Loucy (cell line): ENCODE data around the gene GPR37.

Source experiments
- H2AFZ ChIP-seq: fragments of 200-600 bp; sonication (generic); 2 replicates; pipeline ENCODE4 v1.6.0; 2016; ENCODE audit warnings: antibody characterized with exemption, mild to moderate bottlenecking, low read length, moderate library complexity
- H3F3A ChIP-seq: fragments of 200-600 bp; 2 replicates; pipeline ENCODE4 v1.6.0; 2016; ENCODE audit warnings: antibody characterized with exemption, low read depth, mild to moderate bottlenecking
- H3K27me3 ChIP-seq: fragments of 200-600 bp; sonication (generic); 2 replicates; pipeline ENCODE4 v1.6.1; 2014; ENCODE audit warnings: low read length, mild to moderate bottlenecking; ENCODE audit not compliant: insufficient read depth, poor library complexity, severe bottlenecking
- H3K36me3 ChIP-seq: fragments of 200-600 bp; sonication (generic); 2 replicates; pipeline ENCODE4 v1.6.1; 2016; ENCODE audit warnings: low read length; ENCODE audit not compliant: insufficient read depth
- H3K4me1 ChIP-seq: fragments of 200-600 bp; sonication (generic); 2 replicates; pipeline ENCODE4 v1.5.1; 2014; ENCODE audit warnings: low read length, mild to moderate bottlenecking; ENCODE audit not compliant: insufficient read depth, poor library complexity, severe bottlenecking
- H3K4me2 ChIP-seq: fragments of 200-600 bp; sonication (generic); 2 replicates; pipeline ENCODE4 v1.6.0; 2014; ENCODE audit warnings: antibody characterized with exemption, low read length, low read depth, mild to moderate bottlenecking; ENCODE audit not compliant: poor library complexity, severe bottlenecking
- H3K4me3 ChIP-seq: fragments of 200-600 bp; sonication (generic); 2 replicates; pipeline ENCODE4 v1.5.1; 2014; ENCODE audit warnings: low read length, mild to moderate bottlenecking, mixed read lengths; ENCODE audit not compliant: poor library complexity, severe bottlenecking
- H3K79me2 ChIP-seq: fragments of 200-600 bp; sonication (generic); 2 replicates; pipeline ENCODE4 v1.6.1; 2014; ENCODE audit warnings: low read length; ENCODE audit not compliant: insufficient read depth
- H3K9ac ChIP-seq: fragments of 200-600 bp; sonication (generic); 2 replicates; pipeline ENCODE4 v1.6.0; 2014; ENCODE audit warnings: mild to moderate bottlenecking, low read depth, low read length, moderate library complexity; ENCODE audit not compliant: poor library complexity, severe bottlenecking
- H3K9me2 ChIP-seq: fragments of 200-600 bp; sonication (generic); replicated peaks from 2 replicates; pipeline ENCODE4 v1.6.1; 2016; ENCODE audit warnings: low read depth, low read length, mixed read lengths
- H3K9me3 ChIP-seq: fragments of 200-600 bp; sonication (generic); 2 replicates; pipeline ENCODE4 v1.6.1; 2014; ENCODE audit warnings: mild to moderate bottlenecking, antibody characterized with exemption, low read length, low read depth; ENCODE audit not compliant: insufficient read depth
- H4K20me1 ChIP-seq: fragments of 200-600 bp; sonication (generic); 2 replicates; pipeline ENCODE4 v1.6.0; 2014; ENCODE audit warnings: antibody characterized with exemption, low read length, mild to moderate bottlenecking; ENCODE audit not compliant: insufficient read depth, poor library complexity, severe bottlenecking
- CTCF ChIP-seq: fragments of 200-600 bp; sonication (generic); conservative IDR thresholded peaks from 2 replicates; pipeline ENCODE4 v1.5.1; 2014; ENCODE audit warnings: mild to moderate bottlenecking, antibody characterized with exemption, low read length
- EZH2phosphoT487 ChIP-seq: fragments of 200-600 bp; IDR thresholded peaks from 2 replicates; pipeline ENCODE4 v1.6.1; 2018; ENCODE audit warnings: antibody characterized with exemption, mild to moderate bottlenecking, moderate library complexity, borderline replicate concordance

The GPR37 gene

GRCh38 chr7:124738639-124739038 lies 27.0 kb downstream of the GPR37 start:
- no peaks in the 10 kb centered on the region for H3K27me3 ChIP-seq
- no peak overlapping the region for H3K4me2 ChIP-seq
- H3K36me3 ChIP-seq = no peaks in the 10 kb centered on the region
- H3K9me3 ChIP-seq = no peaks in the 10 kb centered on the region
- H3K9me2 ChIP-seq = no peaks in the 10 kb centered on the region
- H3K4me3 ChIP-seq = no peak overlapping the region
- H3K79me2 ChIP-seq = no peaks in the 10 kb centered on the region
- TF ChIP-seq EZH2phosphoT487 (no peak), CTCF (no peak)
- no peaks in the 10 kb centered on the region for H3F3A ChIP-seq
- H3K9ac ChIP-seq = no peak overlapping the region
- H2AFZ ChIP-seq = no peak overlapping the region
- no peaks in the 10 kb centered on the region for H4K20me1 ChIP-seq
- H3K4me1 ChIP-seq = no peaks in the 10 kb centered on the region

GRCh38 chr7:124737760-124738300 lies 27.8 kb downstream of the GPR37 start:
- no peaks in the 10 kb centered on the region for H3K9me3 ChIP-seq
- H3K4me2 ChIP-seq = no peak overlapping the region

GRCh38 chr7:124728610-124729009 lies 37.0 kb downstream of the GPR37 start:
- H3F3A ChIP-seq = no peaks in the 10 kb centered on the region
- H3K27me3 ChIP-seq = no peaks in the 10 kb centered on the region
- H3K4me3 ChIP-seq = no peak overlapping the region
- H3K9me3 ChIP-seq = no peaks in the 10 kb centered on the region
- no peak for TF ChIP-seq EZH2phosphoT487
- TF ChIP-seq CTCF = no peak
- no peaks in the 10 kb centered on the region for H3K36me3 ChIP-seq
- H3K79me2 ChIP-seq = no peaks in the 10 kb centered on the region
- H4K20me1 ChIP-seq = no peaks in the 10 kb centered on the region
- H3K9ac ChIP-seq = no peak overlapping the region
- H3K4me2 ChIP-seq = no peak overlapping the region
- H2AFZ ChIP-seq = no peak overlapping the region
- H3K4me1 ChIP-seq = no peaks in the 10 kb centered on the region
- no peaks in the 10 kb centered on the region for H3K9me2 ChIP-seq

More at GRCh38 chr7:124737760-124738300, 27.8 kb downstream of the GPR37 start:
- Histone ChIP-seq H3F3A (no peaks in the 10 kb centered on the region), H3K4me3 (no peak overlapping the region), H3K4me1 (no peaks in the 10 kb centered on the region), H3K79me2 (no peaks in the 10 kb centered on the region), H3K36me3 (no peaks in the 10 kb centered on the region), H4K20me1 (no peaks in the 10 kb centered on the region), H3K9ac (no peak overlapping the region), H2AFZ (no peak overlapping the region), H3K9me2 (no peaks in the 10 kb centered on the region), H3K27me3 (no peaks in the 10 kb centered on the region)
- TF ChIP-seq CTCF = no peak
- no peak for TF ChIP-seq EZH2phosphoT487
